Activated CD4-positive, CD25-positive, alpha-beta regulatory T cell treated with anti-CD3 and anti-CD28 coated beads, Interleukin-2, amount 50 U/mL, for 24 hours (primary cell): ENCODE results near the gene DPH1.

Source experiments
- ATAC-seq, 2 donors: fragments of 150-1000 bp; cut with Tn5 transposase; one replicate each; pipeline ENCODE4 v1.10.0; 2021; ENCODE audit warnings: mild to moderate bottlenecking in 1 of 2, moderate library complexity in 1 of 2

The DPH1 gene

GRCh38 chr17:2062571-2063183, 32.7 kb downstream of the DPH1 start:
- no peak for ATAC-seq

- no peak for ATAC-seq
Observed at GRCh38 chr17:2063261-2064146, 33.6 kb downstream of the DPH1 start.

- no peak for ATAC-seq
Observed at GRCh38 chr17:2064147-2064489, 34.2 kb downstream of the DPH1 start.

GRCh38 chr17:2064520-2064971, 34.6 kb downstream of the DPH1 start:
- peak in 1 of 2 donors; percentile 3 for ATAC-seq

GRCh38 chr17:2064980-2065785, 35.2 kb downstream of the DPH1 start:
- ATAC-seq = peak; percentile 46 to 51

GRCh38 chr17:2065949-2066400, 36.0 kb downstream of the DPH1 start:
- ATAC-seq = no peak

GRCh38 chr17:2067048-2067561, 37.2 kb downstream of the DPH1 start:
- no peak for ATAC-seq

GRCh38 chr17:2067608-2068024, 37.7 kb downstream of the DPH1 start:
- no peak for ATAC-seq

DNA sequence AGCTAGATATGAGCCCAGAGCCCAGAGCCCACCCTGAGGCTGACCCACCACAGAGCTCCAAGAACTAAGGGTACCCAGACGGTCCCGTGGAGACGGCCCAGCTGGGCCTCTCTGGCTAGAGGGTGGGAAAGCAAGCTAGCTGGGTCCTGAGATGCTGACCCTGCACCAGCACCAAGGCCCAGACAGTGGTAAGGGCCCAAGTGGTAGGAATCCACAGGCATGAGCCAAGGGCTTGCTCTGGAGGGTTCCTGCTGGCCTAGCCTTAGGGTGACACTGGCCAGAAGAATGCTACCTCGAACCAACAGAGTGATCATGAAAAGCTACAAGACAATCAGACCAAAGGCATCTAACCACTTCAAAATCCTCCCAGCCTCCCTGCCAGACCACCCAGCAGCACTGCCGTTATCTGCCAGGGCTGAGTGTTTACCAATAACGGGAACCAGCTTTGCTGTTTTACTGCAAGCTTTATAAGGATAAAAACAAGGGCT, 38.1 kb downstream of the DPH1 start:
- ATAC-seq = no peak

GRCh38 chr17:2068519-2069051, 38.6 kb downstream of the DPH1 start:
- ATAC-seq = peak; percentile 12 to 19

- ATAC-seq = peak; percentile 93 to 94
Observed at GRCh38 chr17:2070241-2071023, 40.5 kb downstream of the DPH1 start.

GRCh38 chr17:2071024-2071385, 41.1 kb downstream of the DPH1 start:
- no peak for ATAC-seq

DNA sequence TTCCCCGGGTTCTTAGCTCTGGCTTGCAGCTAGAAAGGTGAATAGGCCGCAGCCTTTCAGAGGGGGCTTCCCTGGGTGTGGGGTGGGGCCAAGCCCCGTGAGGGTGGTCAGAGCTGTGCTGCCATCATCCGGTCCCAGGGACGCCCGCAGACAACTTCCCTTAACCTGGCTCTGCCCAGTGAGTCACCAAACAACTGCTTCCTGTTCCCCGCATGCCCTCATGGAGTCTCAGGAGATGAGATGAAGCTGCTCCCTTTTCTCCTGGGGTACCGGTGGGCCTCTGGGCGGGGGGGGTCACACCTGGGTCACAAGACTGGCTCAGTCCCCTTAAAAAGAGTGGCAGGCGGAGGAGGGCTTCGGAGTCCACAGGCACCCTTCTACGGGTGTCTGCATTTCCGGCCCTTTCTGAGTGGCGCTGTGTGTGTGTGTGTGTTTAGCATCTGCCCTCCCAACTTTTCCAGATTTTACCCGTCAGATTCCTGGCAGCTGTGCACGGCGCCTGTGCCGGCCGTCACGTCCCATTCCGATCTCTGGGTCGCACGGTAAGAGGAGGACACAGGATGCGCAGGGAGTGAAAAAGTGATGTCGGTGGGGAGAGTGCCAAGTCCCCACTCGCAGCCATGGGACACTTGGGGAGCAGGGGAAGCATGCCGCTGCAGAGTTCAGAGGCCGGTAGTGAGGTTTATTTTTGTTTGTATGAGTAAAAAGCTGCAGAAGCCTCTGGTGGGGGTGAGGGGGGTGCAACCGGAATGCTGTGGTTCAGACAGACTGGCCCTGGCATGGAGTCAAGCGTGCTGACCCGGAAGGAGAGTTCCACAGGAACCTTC, 41.7 kb downstream of the DPH1 start:
- ATAC-seq = no peak

DNA sequence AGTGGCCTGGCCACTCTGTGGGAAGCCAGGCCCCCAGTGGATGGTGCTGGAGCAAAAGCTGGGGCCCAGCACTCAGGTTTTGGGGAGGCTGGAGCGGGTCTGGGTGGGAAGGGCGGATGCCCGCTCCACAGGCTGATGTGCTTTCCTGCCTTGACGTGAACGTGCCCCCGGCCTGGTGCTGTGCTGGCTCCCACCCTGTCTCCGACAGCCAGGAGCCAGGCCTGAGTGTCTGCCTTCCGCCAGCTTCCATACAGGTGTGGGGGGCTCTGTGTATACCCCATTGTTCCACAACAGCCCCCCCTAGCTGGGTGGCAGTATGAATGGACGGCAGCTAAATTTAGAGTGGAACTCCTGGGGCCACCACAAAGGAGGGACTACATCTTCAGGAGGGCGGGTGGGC, 45.0 kb downstream of the DPH1 start:
- no peak for ATAC-seq

GRCh38 chr17:2075336-2076086, 45.6 kb downstream of the DPH1 start:
- ATAC-seq = no peak

DNA sequence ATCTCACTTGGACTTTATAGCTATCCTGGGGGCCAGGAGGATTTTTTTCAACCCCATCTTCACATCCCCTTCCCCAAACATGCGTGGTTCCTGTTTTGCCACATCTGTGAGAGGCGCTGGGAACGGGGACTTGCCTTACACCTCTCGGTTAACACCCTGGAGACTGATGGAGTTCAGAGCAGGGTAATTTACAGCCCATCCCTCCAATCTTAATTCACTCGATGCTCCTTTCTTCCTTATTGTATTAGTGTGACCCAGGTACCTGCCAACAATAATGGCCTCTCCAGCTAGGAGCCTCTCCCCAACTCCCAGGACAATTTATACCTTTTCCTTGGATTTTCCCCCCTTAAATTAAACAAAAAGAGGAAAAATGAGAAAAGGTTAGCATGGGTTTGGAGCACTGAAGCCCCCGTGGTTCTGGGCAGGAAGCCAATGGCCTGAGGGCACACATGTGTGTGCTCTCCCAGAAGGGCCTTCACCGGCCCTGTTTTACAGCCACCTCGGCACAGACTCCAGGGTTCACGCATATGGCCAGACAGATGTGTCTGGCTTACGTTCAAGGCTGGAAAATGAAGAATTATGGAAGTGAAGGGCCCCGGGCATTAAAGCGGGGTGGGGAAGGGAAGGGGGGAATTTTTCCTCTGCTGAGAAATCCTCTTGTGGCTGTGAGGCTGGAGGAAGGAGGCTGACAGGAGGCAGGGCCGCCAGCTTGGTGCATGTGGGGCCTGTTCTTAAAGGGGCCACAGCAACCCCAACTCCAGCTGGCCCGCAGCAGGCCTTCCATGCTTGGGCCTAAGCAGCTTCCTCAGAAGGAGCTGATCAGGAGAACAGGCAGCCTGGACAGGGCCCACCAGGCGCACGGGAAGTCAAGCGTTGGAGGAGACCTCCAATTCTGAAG, 46.4 kb downstream of the DPH1 start:
- no peak for ATAC-seq

GRCh38 chr17:2077040-2077439, 47.1 kb downstream of the DPH1 start:
- no peak for ATAC-seq

DNA sequence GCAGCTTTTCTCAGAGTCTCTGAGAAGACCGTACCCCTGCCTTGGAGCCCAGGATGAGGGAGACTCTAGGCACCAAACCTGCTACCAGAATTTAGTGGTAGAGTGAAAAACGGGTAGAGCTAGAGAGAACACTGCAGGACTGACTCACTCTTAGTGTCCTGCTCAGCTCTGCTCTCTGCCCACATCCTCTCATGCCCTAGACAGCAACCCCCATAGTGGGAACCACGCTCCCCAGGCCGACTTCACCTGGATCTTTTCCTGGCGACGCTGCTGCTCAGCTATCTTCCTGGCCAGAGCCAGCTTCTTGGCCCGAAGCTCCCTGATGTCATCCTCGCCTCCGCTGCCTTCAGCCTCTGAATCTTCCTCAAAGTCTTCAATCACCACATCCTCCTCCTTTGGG, 51.6 kb downstream of the DPH1 start:
- peak in 1 of 2 donors; percentile 21 for ATAC-seq
